Body of pancreas (tissue), 4 donors: ENCODE results near the gene PHLDA2.

Source experiments
- POLR2A ChIP-seq, 3 donors: fragments of 450-650 bp; IDR thresholded peaks; one replicate each; pipeline ENCODE4 v1.6.1; 2016; ENCODE audit warnings: antibody characterized with exemption in 3 of 3, mild to moderate bottlenecking in 2 of 3
- TF ChIP-seq, protein P1 (sequence below), 7 experiments: fragments of 450-650 bp in 4 of 7; fragments of 200-600 bp in 3 of 7; sonication (generic) in 3 of 7; IDR thresholded peaks; one replicate each; pipeline ENCODE4 v1.5.1; 2016 to 2019; ENCODE audit warnings: antibody characterized with exemption in 7 of 7

DNA sequence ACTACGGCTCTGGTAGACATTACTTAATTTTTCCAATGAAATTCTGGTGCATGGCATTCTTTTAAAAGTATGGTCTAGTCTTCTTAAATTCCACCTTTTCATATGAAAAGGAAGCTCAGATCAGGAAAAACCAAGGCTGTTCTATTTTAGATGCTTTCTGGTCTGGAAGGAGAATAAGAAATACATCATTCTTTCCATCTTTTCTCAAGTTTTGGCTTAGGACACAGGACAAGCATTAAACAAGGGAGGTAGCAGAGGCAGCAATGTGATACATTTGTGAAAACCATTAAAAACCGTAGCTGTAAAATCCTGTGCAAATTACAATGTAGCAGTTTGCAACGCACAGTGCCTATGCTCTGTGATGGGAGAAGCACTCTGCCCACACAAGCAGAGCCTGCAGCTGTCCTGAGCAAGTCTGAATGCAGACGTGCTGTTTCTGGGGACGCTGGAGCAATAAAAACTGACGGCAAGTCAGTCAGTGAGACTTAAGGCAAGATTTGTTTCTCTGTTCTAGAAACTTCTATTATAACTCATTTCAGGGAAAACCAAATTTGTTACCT is 39.2 kb upstream of the PHLDA2 start:
- TF ChIP-seq, protein P1, sequence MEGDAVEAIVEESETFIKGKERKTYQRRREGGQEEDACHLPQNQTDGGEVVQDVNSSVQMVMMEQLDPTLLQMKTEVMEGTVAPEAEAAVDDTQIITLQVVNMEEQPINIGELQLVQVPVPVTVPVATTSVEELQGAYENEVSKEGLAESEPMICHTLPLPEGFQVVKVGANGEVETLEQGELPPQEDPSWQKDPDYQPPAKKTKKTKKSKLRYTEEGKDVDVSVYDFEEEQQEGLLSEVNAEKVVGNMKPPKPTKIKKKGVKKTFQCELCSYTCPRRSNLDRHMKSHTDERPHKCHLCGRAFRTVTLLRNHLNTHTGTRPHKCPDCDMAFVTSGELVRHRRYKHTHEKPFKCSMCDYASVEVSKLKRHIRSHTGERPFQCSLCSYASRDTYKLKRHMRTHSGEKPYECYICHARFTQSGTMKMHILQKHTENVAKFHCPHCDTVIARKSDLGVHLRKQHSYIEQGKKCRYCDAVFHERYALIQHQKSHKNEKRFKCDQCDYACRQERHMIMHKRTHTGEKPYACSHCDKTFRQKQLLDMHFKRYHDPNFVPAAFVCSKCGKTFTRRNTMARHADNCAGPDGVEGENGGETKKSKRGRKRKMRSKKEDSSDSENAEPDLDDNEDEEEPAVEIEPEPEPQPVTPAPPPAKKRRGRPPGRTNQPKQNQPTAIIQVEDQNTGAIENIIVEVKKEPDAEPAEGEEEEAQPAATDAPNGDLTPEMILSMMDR (IDR thresholded peaks at IDR 0.05) = no peak
- TF ChIP-seq POLR2A (IDR thresholded peaks at IDR 0.05) = no peak
